Right renal pelvis (tissue), 4 donors: Measurements from ENCODE around the gene CCHCR1. TPM values are rescaled to one million over a fixed set of nuclear protein-coding genes. Genes with fewer than 3 reads are reported as not detected.

Experiments used
- DNase-seq, 4 donors: peaks; one replicate each; pipeline ENCODE4 v3.0.0-alpha.2; 2013; ENCODE audit warnings: low read depth in 4 of 4, low spot score in 3 of 4, missing footprints in 1 of 4
- polyA plus RNA-seq, 4 donors: library from polyadenylated mRNA; unstranded; fragments of 120-200 nt; gene quantifications; one replicate each; pipeline ENCODE4 v1.2.1, GENCODE V29; 2013; ENCODE audit not compliant: insufficient read length in 4 of 4

The CCHCR1 gene
- polyA plus RNA-seq, 4 donors: 26.1 to 33.6 (median 29.8) TPM

DNA sequence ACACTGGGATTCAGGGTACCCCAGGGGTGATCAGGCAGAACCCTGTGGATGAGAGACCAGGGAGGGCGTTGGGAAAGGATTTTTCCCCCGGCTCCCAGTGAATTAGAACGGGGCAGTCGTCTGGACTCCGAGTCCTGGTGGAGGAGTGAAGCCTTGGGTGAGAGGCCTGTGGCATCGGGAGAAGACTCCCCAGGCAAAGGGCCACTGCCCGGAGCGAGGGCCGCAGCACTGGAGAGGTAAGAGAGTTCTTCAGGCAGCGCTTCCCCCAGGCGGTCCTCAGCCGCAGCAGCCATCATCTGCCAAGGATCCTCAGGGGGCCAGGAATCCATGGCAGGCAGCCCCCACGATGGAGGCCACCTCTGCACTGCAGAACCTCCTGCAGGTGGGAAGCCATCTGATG lies 45.9 kb downstream of the CCHCR1 start:
- no peak for DNase-seq

DNA sequence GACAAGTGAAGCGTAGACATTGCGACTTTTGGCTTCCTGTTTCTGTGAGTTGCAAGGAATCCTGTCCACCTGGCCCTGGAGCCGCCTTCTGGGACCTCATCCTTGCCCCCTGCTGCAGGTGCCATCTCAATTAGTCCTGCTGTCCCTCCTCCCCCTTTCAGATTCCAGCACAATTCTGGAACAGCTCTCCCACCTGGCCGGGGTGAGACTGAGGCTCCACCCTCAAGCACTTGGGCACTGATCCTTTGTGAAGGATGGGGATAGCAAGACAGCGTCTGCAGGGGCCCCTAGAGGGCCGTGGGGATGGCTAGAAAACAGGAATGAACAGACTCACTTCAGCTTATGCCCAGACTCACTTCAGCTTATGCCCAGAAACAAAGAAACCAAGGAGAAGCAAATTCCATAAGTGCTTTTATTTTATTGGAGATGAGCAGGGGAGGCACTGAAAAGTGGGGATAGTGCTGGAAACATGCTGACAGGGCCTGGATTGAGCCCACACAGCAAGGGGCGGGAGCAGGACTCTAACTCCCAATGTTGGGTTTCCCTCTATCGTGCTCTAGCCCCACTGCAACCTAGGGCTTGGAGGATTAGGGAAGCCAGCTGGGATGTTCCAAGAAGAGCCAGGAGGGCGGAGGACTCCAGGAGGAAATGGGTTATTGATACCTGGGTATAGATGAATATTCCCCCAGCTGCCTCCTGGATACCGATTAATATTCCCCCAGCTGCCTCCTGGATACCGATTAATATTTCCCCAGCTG lies 46.6 kb downstream of the CCHCR1 start:
- DNase-seq: no peak

DNA sequence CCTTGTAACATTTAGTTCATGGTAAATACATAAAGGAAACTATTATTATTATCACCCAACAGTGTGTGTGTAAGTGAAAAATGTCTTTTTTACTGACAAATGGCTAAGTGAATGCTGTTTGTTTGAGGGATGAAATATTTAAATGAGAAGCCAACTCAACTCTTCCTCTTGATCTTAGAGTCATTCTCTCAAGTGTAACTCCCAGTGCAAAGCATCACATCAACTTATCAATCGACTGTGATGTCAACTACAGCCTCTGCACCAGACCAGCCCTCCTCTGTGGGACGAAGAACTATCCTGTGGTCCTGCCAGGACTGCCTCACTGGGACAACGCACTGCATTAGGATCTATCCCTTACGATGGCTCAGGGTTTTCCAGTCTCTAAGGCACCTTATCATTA lies 50.5 kb downstream of the CCHCR1 start:
- DNase-seq: no peak

DNA sequence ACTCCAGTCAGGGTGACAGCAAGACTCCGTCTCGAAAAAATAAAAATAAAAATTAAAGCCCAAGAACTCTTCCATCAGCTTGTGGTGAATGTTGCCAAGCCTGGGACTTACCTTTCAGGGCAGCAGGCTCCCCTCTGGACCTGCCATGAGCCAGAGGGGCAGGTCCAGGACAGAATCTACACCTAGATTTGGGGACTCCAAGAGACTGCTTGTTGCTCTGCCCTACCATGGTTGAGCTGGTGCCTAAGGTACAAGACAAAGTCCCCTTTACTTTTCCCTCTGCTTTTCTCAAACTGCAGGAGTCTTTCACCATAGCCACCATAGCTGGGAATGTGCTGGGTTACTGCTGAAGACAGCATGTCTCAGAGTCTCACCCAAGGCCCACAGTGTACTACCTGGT lies 54.5 kb downstream of the CCHCR1 start:
- DNase-seq: no peak

DNA sequence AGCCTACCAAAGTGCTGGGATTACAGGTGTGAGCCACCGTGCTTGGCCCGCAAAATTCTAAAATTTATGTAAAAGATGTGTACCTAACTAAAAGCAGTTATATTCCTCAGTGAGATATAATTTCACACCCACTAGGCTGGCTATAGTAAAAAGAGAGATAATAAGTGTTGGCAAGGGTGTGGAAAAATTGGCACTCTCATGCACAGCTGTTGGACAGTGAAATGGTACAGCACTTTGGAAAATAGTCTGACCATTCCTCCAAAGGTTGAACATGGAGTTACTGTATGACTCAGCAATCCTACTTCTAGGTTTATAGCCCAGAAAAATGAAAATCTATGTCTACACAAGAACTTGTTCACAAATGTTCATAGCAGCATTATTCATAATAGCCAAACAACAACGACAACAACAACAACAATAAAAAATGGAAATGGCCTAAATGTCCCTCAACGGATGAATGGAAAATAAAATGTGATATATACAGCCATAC lies 59.1 kb downstream of the CCHCR1 start:
- DNase-seq: no peak

DNA sequence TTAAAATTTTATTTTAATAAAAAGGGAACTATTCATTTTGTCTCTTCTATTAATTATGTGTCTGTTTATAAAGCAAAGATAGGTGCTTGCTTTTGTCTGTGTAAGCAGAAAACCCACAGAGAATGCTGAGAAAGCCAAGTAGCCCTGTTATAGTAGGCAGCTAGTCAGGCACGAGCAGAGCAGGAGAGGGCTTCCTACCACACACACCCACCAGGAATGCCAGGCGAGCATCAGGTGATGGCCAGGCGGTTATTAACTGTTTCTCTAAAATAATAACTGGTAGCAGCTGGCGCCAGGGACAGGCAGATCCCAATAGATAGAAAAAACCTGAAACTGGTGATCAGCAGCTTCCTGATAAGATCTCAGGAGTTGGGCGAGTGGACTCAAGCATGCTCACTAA lies 60.9 kb downstream of the CCHCR1 start:
- no peak for DNase-seq

DNA sequence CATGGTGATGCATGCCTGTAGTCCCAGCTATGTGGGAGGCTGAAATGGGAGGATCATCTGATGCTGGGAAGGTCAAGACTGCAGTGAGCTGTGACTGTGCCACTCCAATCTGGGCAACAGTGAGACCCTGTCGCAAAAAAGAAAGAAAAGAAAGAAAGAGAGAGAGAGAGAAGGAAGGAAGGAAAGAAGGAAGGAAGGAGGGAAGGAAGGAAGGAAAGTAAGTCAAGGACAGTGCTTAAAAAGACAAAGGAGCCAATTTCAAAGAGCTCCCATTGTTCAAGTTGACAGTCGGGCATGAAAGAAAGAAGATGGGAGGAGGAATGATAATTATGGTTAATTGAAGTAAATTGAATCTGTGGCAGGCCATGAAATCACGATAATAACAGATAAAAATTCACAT lies 61.4 kb downstream of the CCHCR1 start:
- no peak for DNase-seq

DNA sequence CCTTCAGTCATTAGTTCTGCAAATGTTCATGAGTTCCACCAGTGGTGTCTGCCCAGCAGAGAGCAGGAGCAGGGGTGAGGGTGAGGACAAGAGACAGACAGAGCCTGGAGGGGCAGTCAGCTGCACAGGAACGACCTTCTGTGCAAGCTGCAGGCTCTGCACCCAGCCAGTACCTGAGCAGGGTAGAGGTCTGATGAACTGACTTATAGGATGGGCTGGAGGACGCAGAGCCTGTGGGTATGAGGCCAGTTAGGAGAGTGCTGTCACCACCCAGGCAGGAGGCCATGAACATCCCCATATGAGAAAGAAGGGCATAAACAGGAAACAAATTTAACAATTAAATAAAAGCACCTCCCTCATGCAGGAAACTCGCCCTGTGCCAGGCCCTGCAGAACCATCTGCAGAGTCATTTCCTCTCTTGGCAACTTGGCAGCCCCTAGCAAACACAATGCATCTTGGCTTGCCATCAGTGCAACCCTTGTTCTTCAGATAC lies 63.2 kb downstream of the CCHCR1 start:
- DNase-seq: no peak

DNA sequence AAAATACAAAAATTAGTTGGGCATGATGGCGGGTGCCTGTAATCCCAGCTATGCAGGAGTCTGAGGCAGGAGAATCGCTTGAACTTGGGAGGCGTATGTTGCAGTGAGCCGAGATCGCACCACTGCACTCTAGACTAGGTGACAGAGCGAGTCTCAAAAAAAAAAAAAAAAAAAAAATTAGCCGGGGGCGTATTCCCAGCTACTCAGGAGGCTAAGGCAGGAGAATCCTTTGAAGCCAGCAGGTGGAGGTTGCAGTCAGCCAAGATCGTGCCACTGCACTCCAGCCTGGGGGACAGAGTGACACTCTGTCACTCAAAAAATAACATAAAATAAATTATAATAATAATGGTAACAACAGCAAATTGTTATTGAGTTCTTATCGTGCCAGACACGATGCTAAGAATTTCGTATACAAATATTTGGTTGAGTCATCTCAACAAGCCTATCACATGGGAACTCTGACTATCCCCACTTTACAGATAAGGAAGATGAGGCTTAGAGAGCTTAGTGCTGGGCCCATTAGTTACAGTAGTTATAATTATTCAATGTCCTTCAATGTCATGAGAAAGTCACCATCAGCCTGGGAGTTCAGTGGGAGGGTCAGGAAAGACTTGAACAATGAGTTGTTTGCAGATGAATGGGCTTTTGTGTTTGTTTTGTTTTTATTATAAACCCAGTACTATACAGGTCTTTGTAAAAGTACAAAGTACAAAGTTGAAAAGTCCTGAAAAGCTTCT lies 64.7 kb downstream of the CCHCR1 start:
- DNase-seq: no peak

Other genes with a start within 250 kb of the CCHCR1 start
- gene GTF2H4, start 249.6 kb downstream of the CCHCR1 start, polyA plus RNA-seq: 10 to 100 TPM; 41.7 to 47.1 (median 44.8) TPM
- 10 to 100 TPM; 30.5 to 47.1 (median 35.5) TPM for gene VARS2, start 243.6 kb downstream of the CCHCR1 start, polyA plus RNA-seq
- 1 to 10 TPM; 1.0 to 1.8 (median 1.5) TPM for gene SFTA2, start 225.6 kb downstream of the CCHCR1 start, polyA plus RNA-seq
- under 1 TPM in 2 of 4 donors, not detected in 2; 0.05 to 0.06 TPM for gene MUCL3, start 216.8 kb downstream of the CCHCR1 start, polyA plus RNA-seq
- gene MUC21, start 174.1 kb downstream of the CCHCR1 start, polyA plus RNA-seq: under 1 TPM in 1 of 4 donors, not detected in 3; 0.01 TPM
- gene MUC22, start 147.3 kb downstream of the CCHCR1 start, polyA plus RNA-seq: not detected
- not detected for gene C6orf15, start 45.2 kb downstream of the CCHCR1 start, polyA plus RNA-seq
- gene PSORS1C1, start 43.0 kb downstream of the CCHCR1 start, polyA plus RNA-seq: under 1 TPM in 2 of 4 donors, not detected in 2; 0.29 to 0.59 TPM
- gene CDSN, start 37.4 kb downstream of the CCHCR1 start, polyA plus RNA-seq: under 1 TPM in 1 of 4 donors, not detected in 3; 0.03 TPM
- gene PSORS1C2, start 18.7 kb downstream of the CCHCR1 start, polyA plus RNA-seq: not detected
- 10 to 100 TPM; 17.2 to 20.1 (median 18.1) TPM for gene TCF19, start 787 bp upstream of the CCHCR1 start, polyA plus RNA-seq
- gene POU5F1, start 12.9 kb upstream of the CCHCR1 start, polyA plus RNA-seq: 1 to 10 TPM; 1.6 to 7.3 (median 3.0) TPM
- 100 to 1,000 TPM in 2 of 4 donors, 10 to 100 TPM in 2; 91.2 to 180 (median 118) TPM for gene HLA-C, start 114.3 kb upstream of the CCHCR1 start, polyA plus RNA-seq
- gene HLA-B, start 199.4 kb upstream of the CCHCR1 start, polyA plus RNA-seq: 100 to 1,000 TPM; 110 to 214 (median 158) TPM
- 10 to 100 TPM in 1 of 4 donors, 1 to 10 TPM in 3; 3.3 to 12.2 (median 7.9) TPM for gene MICA, start 245.8 kb upstream of the CCHCR1 start, polyA plus RNA-seq